HCT116 (cell line): Measurements from ENCODE around the gene FRRS1L. TPM values are rescaled to one million over a fixed set of nuclear protein-coding genes. Genes with fewer than 3 reads are reported as not detected.

Experiments
- ATAC-seq: fragments of 200-7000 bp; cut with Tn5 transposase; 2 replicates; pipeline ENCODE4 v1.9.1; 2020; ENCODE audit warnings: mild to moderate bottlenecking, moderate library complexity
- BruUV-seq: library from RNA; stranded (reverse); fragments of 400-500 nt; replicated peaks from 2 replicates; lab custom pipeline; 2021; lab: Mats Ljungman, UMichigan
- CTCF ChIA-PET: fragments of 300-600 bp; sonication (Branson Sonifier 250); formaldehyde crosslinking; loops from one replicate; lab custom pipeline; 2021; ENCODE audit warnings: antibody characterized with exemption; lab: Charles Lee
- POLR2A ChIA-PET: fragments of 300-600, 350-600 bp; sonication (Branson Sonifier 250); formaldehyde crosslinking; loops from one replicate; lab custom pipeline; 2021; ENCODE audit warnings: antibody characterized with exemption; lab: Charles Lee
- RAD21 ChIA-PET, 2 experiments: fragments of 300-600 bp; sonication (Branson Sonifier 250); formaldehyde crosslinking; loops; one replicate each; lab custom pipeline; 2023; ENCODE audit warnings: low total read pairs in 2 of 2; ENCODE audit not compliant: uncharacterized antibody in 2 of 2, unreplicated experiment in 2 of 2, low non-redundant PET in 1 of 2; lab: Charles Lee
- DNase-seq: peaks from one replicate; pipeline ENCODE4 v3.0.0-alpha.2; 2010; ENCODE audit warnings: low read depth, low spot score
- H2AFZ ChIP-seq: fragments of 200-600 bp; shearing (Covaris generic), sonication (generic); 2 replicates; pipeline ENCODE4 v1.6.1; 2017; ENCODE audit warnings: low read depth, mixed run types, mixed read lengths, antibody characterized with exemption, low read length; ENCODE audit not compliant: poor library complexity, severe bottlenecking
- H3K27ac ChIP-seq: 2 replicates; pipeline ENCODE4 v1.5.1; 2012; ENCODE audit warnings: low read depth, low read length
- H3K27me3 ChIP-seq: fragments of 200-600 bp; sonication (generic); 2 replicates; pipeline ENCODE4 v1.6.1; 2016; ENCODE audit warnings: mixed run types, low read length, mixed read lengths; ENCODE audit not compliant: insufficient read depth
- H3K36me3 ChIP-seq, 2 experiments: fragments of 200-500 bp in 1 of 2; fragments of 200-600 bp in 1 of 2; sonication (Bioruptor generic) in 1 of 2; sonication (generic) in 1 of 2; 2 replicates each; pipeline versions ENCODE4 v1.5.1 to v1.6.1; 2014 to 2016; ENCODE audit warnings: low read length in 2 of 2, inconsistent platforms in 1 of 2, mixed read lengths in 1 of 2, mixed run types in 1 of 2; ENCODE audit not compliant: insufficient read depth in 2 of 2, control insufficient read depth in 1 of 2
- H3K4me1 ChIP-seq, 2 experiments: fragments of 200-600 bp in 1 of 2; sonication (generic) in 1 of 2; 2 replicates each; pipeline versions ENCODE4 v1.5.1 to v1.6.1; 2012 to 2017; ENCODE audit warnings: low read length in 2 of 2, inconsistent platforms in 1 of 2, mild to moderate bottlenecking in 1 of 2, mixed read lengths in 1 of 2, mixed run types in 1 of 2, moderate library complexity in 1 of 2; ENCODE audit not compliant: insufficient read depth in 2 of 2, control insufficient read depth in 1 of 2
- H3K4me2 ChIP-seq: fragments of 200-600 bp; sonication (generic); 2 replicates; pipeline ENCODE4 v1.6.1; 2017; ENCODE audit warnings: mixed run types, low read length, mixed read lengths
- H3K4me3 ChIP-seq, 2 experiments: fragments of 200-600 bp in 1 of 2; sonication (generic) in 1 of 2; replicated peaks in 1 of 2; 2 replicates each; pipeline ENCODE4 v1.5.1; 2011 to 2016; ENCODE audit warnings: low read length in 2 of 2, control low read depth in 1 of 2, low read depth in 1 of 2, mild to moderate bottlenecking in 1 of 2, mixed read lengths in 1 of 2, mixed run types in 1 of 2
- H3K79me2 ChIP-seq: fragments of 200-600 bp; sonication (generic); 2 replicates; pipeline ENCODE4 v1.6.1; 2017; ENCODE audit warnings: mild to moderate bottlenecking, mixed run types, low read length, moderate library complexity, mixed read lengths; ENCODE audit not compliant: insufficient read depth
- H3K9ac ChIP-seq: fragments of 200-600 bp; sonication (generic); 2 replicates; pipeline ENCODE4 v1.6.1; 2016; ENCODE audit warnings: low read length, mixed read lengths
- H3K9me2 ChIP-seq: fragments of 200-600 bp; sonication (generic), shearing (Covaris generic); 2 replicates; pipeline ENCODE4 v1.6.1; 2017; ENCODE audit warnings: mixed run types, mild to moderate bottlenecking, moderate library complexity; ENCODE audit not compliant: insufficient read depth
- H3K9me3 ChIP-seq, 2 experiments: fragments of 200-500 bp in 1 of 2; fragments of 200-600 bp in 1 of 2; sonication (Bioruptor generic) in 1 of 2; sonication (generic) in 1 of 2; 2 replicates each; pipeline ENCODE4 v1.6.1; 2014 to 2017; ENCODE audit warnings: low read length in 2 of 2, mixed read lengths in 2 of 2, inconsistent platforms in 1 of 2, low read depth in 1 of 2, mild to moderate bottlenecking in 1 of 2, mixed run types in 1 of 2, moderate library complexity in 1 of 2; ENCODE audit not compliant: control insufficient read depth in 1 of 2, insufficient read depth in 1 of 2
- H4K20me1 ChIP-seq: fragments of 200-600 bp; sonication (generic), shearing (Covaris generic); 2 replicates; pipeline ENCODE4 v1.6.1; 2017; ENCODE audit warnings: mixed run types, mild to moderate bottlenecking, moderate library complexity; ENCODE audit not compliant: insufficient read depth
- FOSL1 ChIP-seq: IDR thresholded peaks from 2 replicates; pipeline ENCODE4 v1.6.1; 2012; ENCODE audit warnings: low read depth
- JUND ChIP-seq: IDR thresholded peaks from 2 replicates; pipeline ENCODE4 v1.6.1; 2012
- SRF ChIP-seq: IDR thresholded peaks from 2 replicates; pipeline ENCODE4 v1.6.1; 2012; ENCODE audit warnings: low read depth
- TCF7L2 ChIP-seq: IDR thresholded peaks from 2 replicates; pipeline ENCODE4 v1.7.0; 2011; ENCODE audit warnings: borderline replicate concordance, inconsistent platforms; ENCODE audit not compliant: insufficient read depth, insufficient read length; ENCODE audit errors: extremely low read depth
- YY1 ChIP-seq: IDR thresholded peaks from 2 replicates; pipeline ENCODE4 v1.6.1; 2011; ENCODE audit warnings: low read length, low read depth, moderate library complexity, mild to moderate bottlenecking; ENCODE audit not compliant: insufficient replicate concordance; ENCODE audit errors: extremely low read depth
- ZFX ChIP-seq: fragments of 450-650 bp; IDR thresholded peaks from 2 replicates; pipeline ENCODE4 v1.6.1; 2017
- ZNF274 ChIP-seq: fragments of 200-500 bp; sonication (Bioruptor generic); IDR thresholded peaks from 2 replicates; pipeline ENCODE4 v1.6.1; 2014; ENCODE audit warnings: mild to moderate bottlenecking, low read depth, low read length, inconsistent platforms
- intact Hi-C: fragments of 100-400 bp; cut with micrococcal nuclease; formaldehyde crosslinking; loops from 2 replicates; pipeline ENCODE4 v1.10.0; 2022
- total RNA-seq: library from RNA; stranded (reverse); gene quantifications from one replicate; pipeline ENCODE4 v1.2.1, GENCODE V29; 2021; ENCODE audit not compliant: unreplicated experiment
- TF ChIP-seq, protein P1 (sequence below): IDR thresholded peaks from 2 replicates; pipeline ENCODE4 v1.6.1; 2012; ENCODE audit warnings: low read depth
- TF ChIP-seq, protein P2 (sequence below): IDR thresholded peaks from 2 replicates; pipeline ENCODE4 v1.6.1; 2012

FRRS1L gene
- total RNA-seq, 1 experiment from 2014 or later: not detected

GRCh38 chr9:109139851-109140250 lies 27.2 kb downstream of the FRRS1L start:
- Histone ChIP-seq H3K79me2 (no peaks in the 10 kb centered on the region), H2AFZ (no peak overlapping the region), H3K9ac (no peak overlapping the region), H3K27ac (no peak overlapping the region), H3K9me3 (no peaks in the 10 kb centered on the region), H3K36me3 (no peaks in the 10 kb centered on the region), H4K20me1 (no peaks in the 10 kb centered on the region), H3K4me2 (no peak overlapping the region), H3K9me2 (no peaks in the 10 kb centered on the region)
- RAD21 ChIA-PET: no interaction called here
- DNase-seq: no peak
- intact Hi-C loops: no loop called here
- TF ChIP-seq ZFX (no peak), TCF7L2 (no peak), ZNF274 (no peak), FOSL1 (no peak), SRF (no peak), YY1 (no peak), JUND (no peak)
- TF ChIP-seq, protein P1, sequence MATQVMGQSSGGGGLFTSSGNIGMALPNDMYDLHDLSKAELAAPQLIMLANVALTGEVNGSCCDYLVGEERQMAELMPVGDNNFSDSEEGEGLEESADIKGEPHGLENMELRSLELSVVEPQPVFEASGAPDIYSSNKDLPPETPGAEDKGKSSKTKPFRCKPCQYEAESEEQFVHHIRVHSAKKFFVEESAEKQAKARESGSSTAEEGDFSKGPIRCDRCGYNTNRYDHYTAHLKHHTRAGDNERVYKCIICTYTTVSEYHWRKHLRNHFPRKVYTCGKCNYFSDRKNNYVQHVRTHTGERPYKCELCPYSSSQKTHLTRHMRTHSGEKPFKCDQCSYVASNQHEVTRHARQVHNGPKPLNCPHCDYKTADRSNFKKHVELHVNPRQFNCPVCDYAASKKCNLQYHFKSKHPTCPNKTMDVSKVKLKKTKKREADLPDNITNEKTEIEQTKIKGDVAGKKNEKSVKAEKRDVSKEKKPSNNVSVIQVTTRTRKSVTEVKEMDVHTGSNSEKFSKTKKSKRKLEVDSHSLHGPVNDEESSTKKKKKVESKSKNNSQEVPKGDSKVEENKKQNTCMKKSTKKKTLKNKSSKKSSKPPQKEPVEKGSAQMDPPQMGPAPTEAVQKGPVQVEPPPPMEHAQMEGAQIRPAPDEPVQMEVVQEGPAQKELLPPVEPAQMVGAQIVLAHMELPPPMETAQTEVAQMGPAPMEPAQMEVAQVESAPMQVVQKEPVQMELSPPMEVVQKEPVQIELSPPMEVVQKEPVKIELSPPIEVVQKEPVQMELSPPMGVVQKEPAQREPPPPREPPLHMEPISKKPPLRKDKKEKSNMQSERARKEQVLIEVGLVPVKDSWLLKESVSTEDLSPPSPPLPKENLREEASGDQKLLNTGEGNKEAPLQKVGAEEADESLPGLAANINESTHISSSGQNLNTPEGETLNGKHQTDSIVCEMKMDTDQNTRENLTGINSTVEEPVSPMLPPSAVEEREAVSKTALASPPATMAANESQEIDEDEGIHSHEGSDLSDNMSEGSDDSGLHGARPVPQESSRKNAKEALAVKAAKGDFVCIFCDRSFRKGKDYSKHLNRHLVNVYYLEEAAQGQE: no peak
- TF ChIP-seq, protein P2, sequence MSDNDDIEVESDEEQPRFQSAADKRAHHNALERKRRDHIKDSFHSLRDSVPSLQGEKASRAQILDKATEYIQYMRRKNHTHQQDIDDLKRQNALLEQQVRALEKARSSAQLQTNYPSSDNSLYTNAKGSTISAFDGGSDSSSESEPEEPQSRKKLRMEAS: no peak
- TF ChIP-seq, all 23 proteins: peak for 0
- H3K4me3 ChIP-seq: no peak overlapping the region
- H3K4me1 ChIP-seq: peaks cover 0 to 9% of the 10 kb centered on the region in 2 experiments; a peak in 2 of 4 replicates
- CTCF ChIA-PET: no interaction called here
- no peaks in the 10 kb centered on the region for H3K27me3 ChIP-seq
- no peak for ATAC-seq
- BruUV-seq: no TSS peak
- POLR2A ChIA-PET: no interaction called here
